ENCODE results near the gene DSCAML1.

DNA sequence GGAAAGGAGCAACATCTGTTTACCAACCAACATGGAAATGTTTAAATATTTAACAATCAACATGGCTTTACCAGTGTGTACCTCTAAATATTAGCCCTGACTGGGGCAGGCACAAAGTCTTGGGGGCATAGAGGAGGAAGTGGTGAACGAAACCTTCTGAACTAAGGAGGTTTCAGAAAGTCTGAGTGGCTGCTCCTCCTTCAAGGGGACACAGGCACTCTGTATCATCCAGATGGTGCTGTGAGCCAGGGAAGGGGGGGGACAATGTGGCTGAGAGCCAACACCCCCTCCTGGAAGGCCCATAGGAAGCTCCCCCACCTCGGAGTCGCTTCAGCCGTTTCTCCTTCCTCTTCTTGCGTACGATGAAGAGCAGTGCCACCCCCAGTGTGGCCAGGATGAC is 361.7 kb downstream of the DSCAML1 start:
- TF ChIP-seq, protein P1, sequence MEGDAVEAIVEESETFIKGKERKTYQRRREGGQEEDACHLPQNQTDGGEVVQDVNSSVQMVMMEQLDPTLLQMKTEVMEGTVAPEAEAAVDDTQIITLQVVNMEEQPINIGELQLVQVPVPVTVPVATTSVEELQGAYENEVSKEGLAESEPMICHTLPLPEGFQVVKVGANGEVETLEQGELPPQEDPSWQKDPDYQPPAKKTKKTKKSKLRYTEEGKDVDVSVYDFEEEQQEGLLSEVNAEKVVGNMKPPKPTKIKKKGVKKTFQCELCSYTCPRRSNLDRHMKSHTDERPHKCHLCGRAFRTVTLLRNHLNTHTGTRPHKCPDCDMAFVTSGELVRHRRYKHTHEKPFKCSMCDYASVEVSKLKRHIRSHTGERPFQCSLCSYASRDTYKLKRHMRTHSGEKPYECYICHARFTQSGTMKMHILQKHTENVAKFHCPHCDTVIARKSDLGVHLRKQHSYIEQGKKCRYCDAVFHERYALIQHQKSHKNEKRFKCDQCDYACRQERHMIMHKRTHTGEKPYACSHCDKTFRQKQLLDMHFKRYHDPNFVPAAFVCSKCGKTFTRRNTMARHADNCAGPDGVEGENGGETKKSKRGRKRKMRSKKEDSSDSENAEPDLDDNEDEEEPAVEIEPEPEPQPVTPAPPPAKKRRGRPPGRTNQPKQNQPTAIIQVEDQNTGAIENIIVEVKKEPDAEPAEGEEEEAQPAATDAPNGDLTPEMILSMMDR (IDR thresholded peaks at IDR 0.05; ENCODE audit: low read depth, low read length): no peak
- TF ChIP-seq EZH2phosphoT487 (IDR thresholded peaks at IDR 0.05; ENCODE audit: low read depth): no peak
